AG08396 (cell line): Measurements from ENCODE around the gene MXRA7.

ENCODE experiments used
- DNase-seq: peaks from one replicate; pipeline ENCODE4 v3.0.0; 2012; ENCODE audit warnings: low spot score, mixed read lengths

MXRA7 gene

GRCh38 chr17:76677406-76677805 is 33.4 kb downstream of the MXRA7 start:
- DNase-seq: no peak

- no peak for DNase-seq
Observed at GRCh38 chr17:76676629-76677028, 34.1 kb downstream of the MXRA7 start.

- no peak for DNase-seq
Observed at GRCh38 chr17:76675648-76676047, 35.1 kb downstream of the MXRA7 start.

- DNase-seq: no peak
Observed at GRCh38 chr17:76674600-76674999, 36.2 kb downstream of the MXRA7 start.

- no peak for DNase-seq
Observed at GRCh38 chr17:76673729-76674128, 37.0 kb downstream of the MXRA7 start.

- DNase-seq: no peak
Observed at GRCh38 chr17:76672892-76673291, 37.9 kb downstream of the MXRA7 start.

GRCh38 chr17:76672270-76672851 is 38.4 kb downstream of the MXRA7 start:
- DNase-seq: no peak

GRCh38 chr17:76671912-76672262 is 38.9 kb downstream of the MXRA7 start:
- DNase-seq: no peak

- peak; percentile 98 for DNase-seq
Observed at GRCh38 chr17:76671123-76671911, 39.4 kb downstream of the MXRA7 start.

GRCh38 chr17:76670718-76671122 is 40.0 kb downstream of the MXRA7 start:
- DNase-seq: no peak

- DNase-seq: no peak
Observed at GRCh38 chr17:76670020-76670717, 40.6 kb downstream of the MXRA7 start.

GRCh38 chr17:76667786-76668453 is 42.8 kb downstream of the MXRA7 start:
- DNase-seq: no peak

GRCh38 chr17:76667491-76667755 is 43.3 kb downstream of the MXRA7 start:
- no peak for DNase-seq

GRCh38 chr17:76660656-76661042 is 50.1 kb downstream of the MXRA7 start:
- DNase-seq: no peak

- peak; percentile 30 for DNase-seq
Observed at GRCh38 chr17:76659928-76660655, 50.7 kb downstream of the MXRA7 start.

- DNase-seq: no peak
Observed at GRCh38 chr17:76658242-76658662, 52.5 kb downstream of the MXRA7 start.

- no peak for DNase-seq
Observed at GRCh38 chr17:76657505-76658241, 53.1 kb downstream of the MXRA7 start.

- DNase-seq: no peak
Observed at GRCh38 chr17:76654408-76654807, 56.4 kb downstream of the MXRA7 start.

GRCh38 chr17:76650504-76650903 is 60.3 kb downstream of the MXRA7 start:
- no peak for DNase-seq

GRCh38 chr17:76646712-76647111 is 64.1 kb downstream of the MXRA7 start:
- no peak for DNase-seq

- no peak for DNase-seq
Observed at GRCh38 chr17:76645481-76645880, 65.3 kb downstream of the MXRA7 start.

GRCh38 chr17:76644995-76645394 is 65.8 kb downstream of the MXRA7 start:
- DNase-seq: no peak
